Progenitor cell of endocrine pancreas (in vitro differentiated cells): ENCODE measurements around the gene NEBL. TPM values are rescaled to one million over a fixed set of nuclear protein-coding genes. Genes with fewer than 3 reads are reported as not detected.

Experiments
- DNase-seq: peaks from one replicate; pipeline ENCODE4 v3.0.0; 2021; ENCODE audit warnings: low spot score; ENCODE audit not compliant: unreplicated experiment
- H3K27ac Mint-ChIP-seq: 2 replicates; pipeline ENCODE4 v1.8.0; 2021; ENCODE audit warnings: mild to moderate bottlenecking, moderate library complexity, mixed read lengths
- H3K27me3 Mint-ChIP-seq: 2 replicates; pipeline ENCODE4 v1.8.0; 2021; ENCODE audit warnings: mixed read lengths
- H3K36me3 Mint-ChIP-seq: 2 replicates; pipeline ENCODE4 v1.8.0; 2022; ENCODE audit warnings: mixed read lengths; ENCODE audit not compliant: insufficient read depth
- H3K4me1 Mint-ChIP-seq: 2 replicates; pipeline ENCODE4 v1.8.0; 2021; ENCODE audit warnings: low read depth, mixed read lengths
- H3K4me3 Mint-ChIP-seq: 2 replicates; pipeline ENCODE4 v1.8.0; 2021; ENCODE audit warnings: low read depth, mild to moderate bottlenecking, moderate library complexity, mixed read lengths
- H3K9me3 Mint-ChIP-seq: 2 replicates; pipeline ENCODE4 v1.8.0; 2021; ENCODE audit warnings: low read depth, mixed read lengths
- CTCF ChIP-seq: fragments of 200-600 bp; sonication (generic); IDR thresholded peaks from one replicate; pipeline ENCODE4 v1.5.0; 2021; ENCODE audit warnings: antibody characterized with exemption, mild to moderate bottlenecking; ENCODE audit not compliant: unreplicated experiment
- total RNA-seq: library from RNA; stranded (reverse); gene quantifications from 2 replicates; pipeline ENCODE4 v1.2.1, GENCODE V29; 2021

The NEBL gene
- total RNA-seq, 1 donor from 2014 or later = 13.2 TPM

DNA sequence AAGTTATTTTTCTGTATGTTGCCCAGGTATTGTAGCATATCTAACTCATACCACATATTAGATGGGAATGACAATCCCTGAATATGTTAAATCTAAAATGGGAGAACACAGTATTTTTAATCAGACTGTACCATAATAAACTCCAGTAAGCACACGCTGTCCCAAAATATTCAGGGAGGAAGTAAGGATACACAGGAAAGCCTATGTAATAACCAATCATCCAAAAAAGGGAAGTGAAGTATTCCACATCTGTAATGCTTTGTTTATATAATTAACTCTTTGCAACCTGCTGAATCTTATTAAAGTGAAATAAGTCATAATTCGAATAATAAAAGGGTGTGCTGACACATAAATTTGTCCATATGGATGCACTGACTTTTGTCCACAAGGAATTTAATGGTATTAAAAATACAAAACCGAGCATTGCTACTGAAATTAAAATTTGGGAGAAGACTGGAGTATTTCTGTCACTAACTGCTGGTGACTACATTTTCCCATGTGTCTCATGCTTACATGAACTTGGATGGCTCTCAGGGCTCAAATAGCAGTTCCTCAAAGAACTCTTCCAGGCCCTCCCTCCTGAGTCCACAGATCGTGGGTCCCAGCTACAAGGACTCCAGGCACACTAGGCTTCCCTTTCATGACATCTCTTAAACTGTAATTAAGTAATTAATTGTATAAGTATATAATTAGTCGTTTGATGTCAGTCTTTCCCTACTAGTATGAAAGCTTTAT is 120.6 kb downstream of the NEBL start:
- Mint-ChIP-seq H3K27me3 (no peaks in the 10 kb centered on the region), H3K36me3 (no peaks in the 10 kb centered on the region), H3K4me1 (peaks cover 7% of the 10 kb centered on the region), H3K9me3 (no peaks in the 10 kb centered on the region), H3K4me3 (no peak overlapping the region), H3K27ac (no peak overlapping the region)
- TF ChIP-seq CTCF = no peak
- no peak for DNase-seq

DNA sequence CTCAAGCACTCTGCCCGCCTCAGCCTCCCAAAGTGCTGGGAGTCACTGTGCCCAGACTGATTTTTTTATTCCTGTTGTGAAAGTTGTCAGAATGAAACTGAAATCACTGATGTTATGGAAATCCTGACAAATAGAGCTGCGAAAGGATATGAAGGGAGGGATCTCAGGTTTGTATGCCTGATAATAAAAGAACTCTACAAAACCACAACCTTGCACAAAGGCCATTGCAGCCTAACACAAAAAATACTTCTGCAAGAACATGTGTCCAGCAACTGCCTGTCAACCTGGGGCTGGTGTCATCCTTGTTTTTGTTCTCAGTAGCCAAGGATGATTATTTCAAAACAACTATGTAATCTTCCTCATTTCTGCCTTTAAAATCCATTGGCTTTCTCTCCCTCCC is 126.1 kb downstream of the NEBL start:
- H3K36me3 Mint-ChIP-seq = no peaks in the 10 kb centered on the region
- no peaks in the 10 kb centered on the region for H3K9me3 Mint-ChIP-seq
- H3K4me3 Mint-ChIP-seq = no peak overlapping the region
- no peak for TF ChIP-seq CTCF
- peaks cover 11% of the 10 kb centered on the region for H3K4me1 Mint-ChIP-seq
- H3K27me3 Mint-ChIP-seq = no peaks in the 10 kb centered on the region
- no peak for DNase-seq
- H3K27ac Mint-ChIP-seq = no peak overlapping the region

- TF ChIP-seq CTCF = no peak
- Mint-ChIP-seq H3K27ac (no peak overlapping the region), H3K4me3 (no peak overlapping the region), H3K9me3 (no peaks in the 10 kb centered on the region), H3K36me3 (no peaks in the 10 kb centered on the region), H3K4me1 (peaks cover 11% of the 10 kb centered on the region), H3K27me3 (no peaks in the 10 kb centered on the region)
- no peak for DNase-seq
Observed at GRCh38 chr10:20769481-20769880, 127.6 kb downstream of the NEBL start.

- DNase-seq = no peak
Observed at GRCh38 chr10:20768843-20769242, 128.3 kb downstream of the NEBL start.

DNA sequence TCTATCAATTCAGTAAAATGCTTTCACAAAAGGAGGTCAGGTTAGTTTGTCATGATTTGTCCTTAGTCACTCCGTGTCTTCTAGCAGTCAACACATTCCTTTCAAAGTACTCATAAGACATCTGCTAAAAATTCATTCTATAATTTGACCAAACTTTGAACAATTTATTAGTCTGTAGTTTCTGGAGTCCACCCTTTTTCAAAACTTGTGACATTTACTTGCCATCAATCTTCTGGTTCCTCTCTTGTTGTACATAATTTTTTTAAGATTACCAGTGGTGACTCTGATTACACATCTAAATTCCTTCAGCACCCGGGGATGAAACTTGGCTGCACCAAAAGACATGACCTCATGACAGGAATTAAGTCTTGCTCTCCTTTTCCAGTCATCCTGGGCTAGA is 130.1 kb downstream of the NEBL start:
- Mint-ChIP-seq H3K4me3 (no peak overlapping the region), H3K9me3 (no peaks in the 10 kb centered on the region), H3K27me3 (no peaks in the 10 kb centered on the region), H3K4me1 (peaks cover 21% of the 10 kb centered on the region), H3K36me3 (no peaks in the 10 kb centered on the region), H3K27ac (no peak overlapping the region)
- no peak for DNase-seq
- no peak for TF ChIP-seq CTCF

More at GRCh38 chr10:20768843-20769242, 128.3 kb downstream of the NEBL start:
- Mint-ChIP-seq H3K4me1 (peaks cover 11% of the 10 kb centered on the region), H3K4me3 (no peak overlapping the region), H3K9me3 (no peaks in the 10 kb centered on the region), H3K27ac (no peak overlapping the region), H3K36me3 (no peaks in the 10 kb centered on the region), H3K27me3 (no peaks in the 10 kb centered on the region)
- TF ChIP-seq CTCF = peak; percentile 55
